Right forelimb (tissue), 1 donor: ENCODE measurements around the gene AGRN.
"Not testable (repeated sequence)": the region's sequence is repeated elsewhere in the genome, so short reads cannot be mapped to it uniquely, and the experiment has no call there.

ENCODE experiments used
- DNase-seq: peaks from one replicate; pipeline ENCODE4 v3.0.0-alpha.2; 2018

Gene AGRN

DNA sequence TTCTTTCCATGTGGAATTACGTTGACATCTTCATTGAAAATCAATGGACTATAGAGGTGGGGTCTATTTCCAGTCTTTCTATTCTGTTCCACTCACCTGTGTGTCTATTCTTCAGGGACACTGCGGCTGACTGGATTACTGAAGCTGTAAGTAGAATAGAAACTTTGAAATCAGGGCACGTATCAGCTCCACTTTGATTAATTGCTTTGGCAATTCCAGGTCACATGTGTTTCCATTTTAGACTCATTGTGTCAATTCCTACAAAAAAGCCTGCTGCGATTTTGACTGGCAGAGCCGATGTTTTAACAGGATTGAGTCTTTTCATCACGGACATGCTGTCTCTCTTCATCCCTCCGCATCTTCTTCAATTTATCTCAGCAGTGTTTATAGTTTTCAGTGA is 75.1 kb downstream of the AGRN start:
- DNase-seq = no peak

DNA sequence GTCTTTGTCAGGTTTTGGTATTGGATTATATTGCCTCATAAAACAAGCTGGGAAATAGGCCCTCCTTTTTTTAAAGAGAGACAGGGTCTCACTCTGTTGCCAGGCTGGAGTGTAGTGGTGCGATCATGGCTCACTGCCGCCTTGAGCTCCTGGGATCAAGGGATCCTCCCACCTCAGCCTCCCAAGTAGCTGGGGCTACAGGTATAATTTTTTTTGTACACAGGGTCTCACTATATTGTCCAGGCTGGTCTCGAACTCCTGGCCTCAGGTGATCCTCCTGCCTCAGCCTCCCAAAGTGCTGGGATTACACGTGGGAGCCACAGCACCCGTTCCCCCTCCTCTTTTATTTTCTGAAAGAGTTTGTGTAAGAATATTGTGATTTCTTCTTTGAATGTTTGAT is 76.2 kb downstream of the AGRN start:
- not testable (repeated sequence) for DNase-seq

DNA sequence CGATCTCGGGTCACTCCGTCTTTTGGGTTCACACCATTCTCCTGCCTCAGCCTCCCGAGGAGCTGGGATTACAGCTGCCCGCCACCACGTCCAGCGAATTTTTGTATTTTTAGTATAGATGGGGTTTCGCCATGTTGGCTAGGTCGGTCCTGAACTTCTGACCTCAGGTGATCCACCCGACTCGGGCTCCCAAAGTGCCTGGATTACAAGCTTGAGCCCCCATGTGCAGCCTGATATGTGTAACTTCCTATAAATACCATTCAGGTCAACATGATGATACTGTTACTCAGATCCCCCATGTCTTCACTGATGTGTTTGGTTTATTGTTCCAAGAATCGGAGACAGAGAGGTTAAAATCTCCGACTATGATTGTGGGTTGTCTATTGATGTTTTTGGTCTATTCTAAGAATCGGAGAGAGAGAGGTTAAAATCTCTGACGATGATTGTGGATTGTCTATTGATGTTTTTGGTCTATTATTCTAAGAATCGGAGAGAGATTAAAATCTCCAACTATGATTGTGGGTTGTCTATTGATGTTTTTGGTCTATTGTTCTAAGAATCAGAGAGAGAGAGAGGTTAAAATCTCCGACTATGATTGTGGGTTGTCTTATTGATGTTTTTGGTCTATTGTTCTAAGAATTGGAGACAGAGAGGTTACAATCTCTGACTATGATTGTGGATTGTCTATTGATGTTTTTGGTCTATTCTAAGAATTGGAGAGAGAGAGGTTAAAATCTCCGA is 78.9 kb downstream of the AGRN start:
- no peak for DNase-seq

DNA sequence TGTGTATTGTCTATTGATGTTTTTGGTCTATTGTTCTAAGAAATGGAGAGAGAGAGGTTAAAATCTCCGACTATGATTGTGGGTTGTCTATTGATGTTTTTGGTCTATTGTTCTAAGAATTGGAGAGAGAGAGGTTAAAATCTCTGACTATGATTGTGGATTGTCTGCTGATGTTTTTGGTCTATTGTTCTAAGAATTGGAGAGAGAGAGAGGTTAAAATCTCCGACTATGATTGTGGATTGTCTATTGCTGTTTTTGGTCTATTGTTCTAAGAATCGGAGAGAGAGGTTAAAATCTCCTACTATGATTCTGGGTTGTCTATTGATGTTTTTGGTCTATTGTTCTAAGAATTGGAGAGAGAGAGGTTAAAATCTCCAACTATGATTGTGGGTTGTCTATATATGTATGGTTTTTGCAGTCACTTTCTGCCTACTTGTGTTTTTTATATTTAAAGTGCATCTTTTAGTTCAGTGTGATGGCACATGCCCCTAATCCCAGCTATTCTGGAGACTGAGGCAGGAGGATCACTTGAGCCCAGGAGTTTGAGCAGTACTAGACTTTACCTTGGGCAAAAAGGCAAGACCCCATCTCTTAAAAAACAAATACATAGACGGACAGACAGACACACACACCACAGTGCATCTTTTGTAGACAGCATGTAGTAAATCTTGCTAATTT is 79.7 kb downstream of the AGRN start:
- DNase-seq = no peak

DNA sequence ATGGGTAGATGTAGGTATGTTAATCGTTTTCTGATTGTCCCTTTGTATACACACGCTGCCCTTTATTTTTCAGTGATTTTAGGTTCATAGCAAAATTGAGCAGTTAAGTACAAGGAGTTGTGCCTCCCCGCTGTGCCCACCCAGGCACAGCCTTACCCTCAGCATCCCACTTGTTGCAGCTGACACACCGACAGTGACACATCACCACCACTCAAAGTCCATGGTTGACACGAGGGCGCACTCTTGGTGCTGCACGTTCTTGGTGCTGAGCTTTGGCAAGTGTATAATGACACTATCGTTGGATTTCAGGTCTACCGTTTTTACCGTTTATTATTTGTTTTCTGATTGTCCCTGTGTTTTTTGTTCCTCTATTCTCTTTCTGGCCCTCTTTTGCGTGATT is 80.4 kb downstream of the AGRN start:
- no peak for DNase-seq

DNA sequence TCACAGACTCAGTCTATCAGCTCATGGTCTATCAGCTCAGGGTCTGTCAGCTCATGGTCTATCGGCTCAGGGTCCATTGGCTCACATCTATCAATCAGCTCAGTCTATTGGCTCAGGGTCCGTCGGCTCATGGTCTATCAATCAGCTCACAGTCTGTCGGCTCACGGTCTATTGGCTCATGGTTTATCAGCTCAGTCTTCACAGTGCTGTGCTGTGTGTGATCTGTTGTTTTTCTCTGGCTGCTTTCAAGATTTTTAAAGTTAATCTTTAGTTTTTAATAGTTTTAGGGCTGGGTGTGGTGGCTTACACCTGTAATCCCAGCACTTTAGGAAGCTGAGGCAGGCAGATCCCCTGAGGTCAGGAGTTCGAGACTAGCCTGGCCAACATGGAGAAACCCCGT is 81.6 kb downstream of the AGRN start:
- no peak for DNase-seq

DNA sequence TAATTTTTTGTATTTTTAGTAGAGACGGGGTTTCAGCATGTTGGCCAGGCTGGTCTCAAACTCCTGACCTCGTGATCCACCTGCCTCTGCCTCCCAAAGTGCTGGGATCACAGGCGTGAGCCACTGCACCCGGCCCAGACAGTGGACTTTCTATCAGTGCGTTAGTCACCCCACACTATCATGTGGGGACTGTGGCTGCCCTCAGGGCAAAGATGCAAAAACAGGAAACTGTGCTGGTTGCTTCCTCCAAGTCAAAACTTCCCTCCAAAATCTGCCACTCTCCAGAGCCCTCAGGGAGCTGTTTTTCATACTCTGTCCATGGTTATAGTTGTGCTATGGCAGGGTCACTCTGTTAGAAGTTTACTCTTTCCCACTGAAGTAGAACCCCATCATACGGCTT is 84.2 kb downstream of the AGRN start:
- DNase-seq = not testable (repeated sequence)
